ENCODE data around the gene RAB37.

DNA sequence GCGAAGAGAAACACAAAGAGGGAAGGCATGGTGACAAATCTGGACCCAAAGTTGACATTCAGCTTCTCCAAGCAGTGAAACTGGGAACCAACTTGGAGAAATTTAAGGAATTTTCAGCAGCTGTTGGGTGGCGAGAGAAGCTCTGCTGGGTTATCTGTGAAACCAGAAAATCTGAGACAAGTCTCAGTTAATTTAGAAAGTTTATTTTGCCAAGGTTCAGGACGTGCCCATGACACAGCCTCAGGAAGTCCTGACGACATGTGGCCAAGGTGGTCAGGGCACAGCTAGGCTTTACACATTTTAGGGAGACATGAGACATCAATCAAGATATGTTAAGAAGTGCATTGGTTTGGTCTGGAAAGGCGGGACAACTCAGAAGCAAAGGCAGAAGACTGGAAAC lies 13.2 kb upstream of the RAB37 start:
- TF ChIP-seq CTCF (IDR thresholded peaks at IDR 0.05) = no peak
- no peak for TF ChIP-seq POLR2A (IDR thresholded peaks at IDR 0.05)
- no peak for TF ChIP-seq POLR2AphosphoS5 (IDR thresholded peaks at IDR 0.05)
